Raji (cell line): ENCODE data around the gene KCNG4.

Experiments
- POLR2A ChIP-seq: IDR thresholded peaks from 2 replicates; pipeline ENCODE4 v1.6.1; 2011; ENCODE audit warnings: low read depth, low read length, control low read depth; ENCODE audit not compliant: insufficient read depth

KCNG4 gene

GRCh38 chr16:84270071-84270470 lies 30.3 kb upstream of the KCNG4 start:
- TF ChIP-seq POLR2A: no peak

DNA sequence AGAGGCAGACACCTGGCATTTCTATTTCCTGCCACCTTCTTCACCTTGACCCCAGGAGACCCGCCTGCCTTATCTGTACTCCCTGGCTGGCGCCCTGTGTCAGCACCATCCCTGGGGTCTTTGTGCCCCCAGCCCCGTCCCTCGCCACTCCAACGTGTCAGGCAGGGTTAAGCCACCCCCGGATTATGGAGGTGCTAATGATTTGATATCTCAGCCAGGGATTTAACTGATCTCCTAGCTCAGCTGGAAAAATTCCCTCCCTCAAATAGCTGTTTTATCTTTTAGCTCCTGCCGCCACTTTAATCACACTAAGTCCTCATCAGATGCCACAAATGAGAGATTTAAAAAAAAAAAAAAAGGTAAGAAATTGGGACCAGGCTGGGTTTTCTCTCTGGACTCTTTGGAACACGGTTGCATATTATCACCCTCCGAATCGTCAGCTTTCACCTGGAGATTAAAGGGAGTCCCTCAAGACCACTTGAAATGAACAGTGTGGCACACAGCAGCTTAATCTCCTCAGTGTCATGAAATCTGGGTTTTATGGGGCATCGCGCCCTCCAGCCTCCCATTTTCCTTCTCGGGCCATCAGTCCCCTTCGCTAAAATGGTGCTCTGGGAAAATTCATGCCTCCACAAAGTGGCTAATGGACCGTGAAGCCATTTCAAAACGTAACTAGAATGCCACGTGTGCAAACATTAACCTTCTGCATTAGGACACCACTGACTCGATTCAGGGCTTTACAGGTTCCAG lies 28.7 kb upstream of the KCNG4 start:
- no peak for TF ChIP-seq POLR2A

DNA sequence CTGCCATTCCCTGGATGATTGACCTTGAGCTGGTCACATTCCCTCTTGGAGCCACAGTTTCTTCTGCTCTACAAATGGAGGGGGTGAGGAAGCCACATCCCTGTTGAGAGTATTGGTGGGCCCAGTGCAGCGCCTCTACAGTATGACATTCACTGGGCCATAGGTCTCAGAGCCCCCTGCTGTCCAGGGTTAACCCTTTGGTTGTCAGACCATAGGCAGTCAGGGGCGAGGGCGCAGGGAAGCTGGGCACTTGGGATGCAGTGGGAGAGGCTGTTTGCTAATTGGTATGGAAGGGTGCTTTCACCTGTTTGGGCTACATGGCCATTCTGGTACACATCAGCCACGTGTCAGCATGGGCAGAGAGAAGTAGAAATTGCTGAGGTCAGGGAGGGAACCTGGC lies 27.6 kb upstream of the KCNG4 start:
- TF ChIP-seq POLR2A: no peak

DNA sequence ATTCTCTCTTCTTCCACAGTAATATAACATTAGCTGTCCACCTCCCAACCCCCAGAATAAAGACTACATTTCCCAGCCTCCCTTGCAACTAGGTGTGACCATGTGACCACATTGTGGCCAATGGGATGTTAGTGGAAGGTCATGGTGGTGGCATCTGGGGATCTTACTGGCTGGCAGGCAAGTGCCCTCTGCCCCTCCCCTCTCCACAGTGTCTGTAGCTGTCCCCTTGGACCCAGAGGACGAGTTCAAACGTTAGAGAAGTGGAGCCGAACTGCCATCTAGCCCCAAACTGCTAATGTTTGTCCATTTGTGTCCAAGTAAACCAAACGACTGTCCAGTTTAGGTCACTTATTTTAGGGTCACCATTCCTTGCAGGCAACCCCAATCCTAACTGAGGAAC lies 26.6 kb upstream of the KCNG4 start:
- TF ChIP-seq POLR2A: no peak

- TF ChIP-seq POLR2A: no peak
Measured at GRCh38 chr16:84262939-84263338, 23.1 kb upstream of the KCNG4 start.

GRCh38 chr16:84262031-84262430 lies 22.2 kb upstream of the KCNG4 start:
- TF ChIP-seq POLR2A: no peak

DNA sequence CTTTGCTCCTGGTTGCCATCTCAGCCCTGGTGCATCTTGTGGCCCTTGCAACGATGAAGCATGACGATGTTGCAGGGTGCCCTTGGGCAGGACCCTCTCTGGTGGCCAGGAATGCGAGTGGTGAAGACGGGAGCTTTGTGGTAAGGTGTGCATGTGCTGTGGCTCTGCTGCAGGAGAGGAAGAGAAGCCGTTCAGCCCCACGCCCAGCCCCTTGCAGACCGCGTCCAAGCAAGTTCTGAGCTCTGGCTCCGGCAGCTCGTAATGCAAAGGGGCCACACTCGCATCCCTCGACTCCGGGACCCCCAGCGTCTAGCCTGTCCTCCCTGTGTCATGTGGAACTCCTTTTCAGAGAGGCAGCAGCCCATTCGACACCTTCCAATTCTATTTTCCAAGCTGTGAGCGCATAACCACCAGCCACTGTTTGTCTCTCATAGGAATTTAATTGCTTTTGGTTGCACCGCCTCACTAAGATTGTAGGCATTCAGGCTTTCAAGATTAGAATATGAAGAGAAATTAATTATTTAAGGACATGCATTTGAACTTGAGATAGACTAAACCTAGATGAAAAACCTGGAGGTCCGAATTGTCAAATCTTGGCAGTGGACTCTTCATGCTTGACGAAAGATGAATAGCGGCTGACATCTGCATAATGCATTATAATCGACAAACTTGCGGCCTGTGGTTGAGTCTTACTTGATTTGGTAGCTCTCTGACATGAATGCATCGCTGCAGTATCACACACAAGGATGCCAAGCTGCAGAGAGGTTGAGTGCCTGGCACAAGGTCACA lies 21.1 kb upstream of the KCNG4 start:
- TF ChIP-seq POLR2A: no peak

DNA sequence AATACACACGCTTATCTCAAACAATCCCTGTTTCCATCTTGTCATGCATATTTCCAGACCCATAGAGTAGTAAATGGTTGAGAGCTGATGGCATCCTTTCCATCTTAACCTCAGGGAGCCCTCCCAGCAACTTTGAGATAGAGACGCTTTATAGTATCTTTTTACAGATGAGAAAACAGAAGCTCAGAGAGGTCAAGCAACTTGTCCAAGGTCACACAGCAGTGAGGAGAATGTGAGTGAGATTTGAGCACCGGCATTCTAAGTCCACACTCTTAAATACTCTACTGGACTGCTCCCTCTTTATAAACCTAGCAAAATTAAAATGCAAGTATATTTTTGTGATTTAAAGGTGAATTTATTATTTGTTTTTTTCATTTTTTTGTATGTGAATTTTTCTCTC lies 19.9 kb upstream of the KCNG4 start:
- TF ChIP-seq POLR2A: no peak

GRCh38 chr16:84258266-84258665 lies 18.5 kb upstream of the KCNG4 start:
- TF ChIP-seq POLR2A: no peak

- no peak for TF ChIP-seq POLR2A
Measured at GRCh38 chr16:84255050-84255810, 15.4 kb upstream of the KCNG4 start.

DNA sequence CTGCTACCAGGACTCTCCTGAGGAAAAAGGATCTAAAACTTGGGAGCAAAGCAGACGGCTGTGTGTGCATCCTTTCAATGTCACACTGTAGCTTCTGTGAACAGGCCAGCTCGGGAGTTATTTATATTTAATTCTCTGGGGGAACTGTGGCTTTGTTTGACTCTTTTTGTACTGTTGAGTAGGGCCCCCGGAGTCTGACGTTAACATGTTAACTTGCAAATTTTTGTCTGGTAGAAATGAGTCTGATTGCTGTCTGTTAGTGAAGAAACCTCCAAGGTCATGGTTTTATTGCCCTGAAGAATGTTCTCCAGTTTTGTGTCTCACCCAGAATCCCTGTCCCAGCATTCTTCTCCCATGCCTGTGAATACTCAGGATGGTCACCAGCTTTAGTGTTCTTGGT lies 14.2 kb upstream of the KCNG4 start:
- no peak for TF ChIP-seq POLR2A

DNA sequence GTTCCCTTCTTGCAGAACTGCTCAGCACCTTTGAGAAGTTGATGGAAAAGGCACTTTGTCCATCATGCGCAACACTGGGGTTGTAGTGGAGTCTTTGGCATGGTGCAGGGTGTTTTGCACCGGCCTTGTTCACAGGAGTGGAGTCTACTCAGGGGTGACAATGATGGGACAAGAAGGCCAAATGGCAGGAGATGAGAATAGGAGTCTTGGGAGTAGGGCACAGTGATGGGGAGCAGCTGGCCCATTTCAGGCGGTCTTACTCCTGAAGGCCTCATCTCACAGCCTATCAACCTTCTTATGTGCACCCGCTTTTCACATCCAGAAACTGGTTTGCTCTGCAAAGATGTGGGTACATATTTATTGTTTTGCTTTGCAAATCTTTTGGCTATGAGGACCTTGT lies 13.4 kb upstream of the KCNG4 start:
- TF ChIP-seq POLR2A: no peak

DNA sequence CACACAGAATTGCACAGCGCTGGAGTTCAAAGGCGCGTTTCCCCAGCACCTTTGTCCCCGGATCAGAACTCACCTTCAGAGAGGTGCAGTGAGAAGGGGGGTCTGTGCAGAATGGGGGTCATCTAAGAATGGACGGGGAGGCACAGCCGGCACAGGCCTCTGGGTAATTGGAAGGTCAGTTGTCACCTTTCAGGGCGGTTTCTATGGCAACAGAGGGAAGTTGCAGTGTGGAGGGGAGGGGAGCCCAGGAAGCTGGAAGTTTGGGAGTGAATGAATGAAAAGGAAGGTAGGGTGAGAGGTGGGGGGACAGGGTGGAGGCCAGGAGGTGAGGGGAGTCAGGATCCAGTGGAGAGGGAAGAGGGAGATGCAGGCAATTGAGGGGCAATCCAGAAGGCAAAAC lies 12.4 kb upstream of the KCNG4 start:
- TF ChIP-seq POLR2A: no peak

DNA sequence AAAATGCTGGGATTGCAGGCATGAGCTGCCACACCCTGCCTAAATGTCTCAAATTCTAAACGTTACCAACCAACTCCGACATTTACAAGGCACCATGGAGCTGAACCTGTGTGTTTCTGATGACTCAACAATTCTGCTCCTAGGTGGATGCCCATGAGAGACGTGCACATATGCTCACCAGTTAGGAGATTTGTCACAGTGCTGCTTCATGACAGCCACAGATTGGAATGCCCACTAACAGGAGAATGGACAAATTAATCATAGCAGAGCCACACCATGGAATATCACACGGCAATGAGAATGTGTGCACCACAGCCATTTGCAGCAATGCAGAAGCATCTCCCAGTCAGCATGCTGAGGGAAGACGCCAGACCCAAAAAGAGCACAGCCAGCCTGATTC lies 8.0 kb upstream of the KCNG4 start:
- TF ChIP-seq POLR2A: no peak

GRCh38 chr16:84247331-84247730 lies 7.5 kb upstream of the KCNG4 start:
- TF ChIP-seq POLR2A: no peak

- no peak for TF ChIP-seq POLR2A
Measured at GRCh38 chr16:84246679-84247077, 6.9 kb upstream of the KCNG4 start.

GRCh38 chr16:84245956-84246678 lies 6.3 kb upstream of the KCNG4 start:
- no peak for TF ChIP-seq POLR2A
